HG02763 (cell line): ENCODE measurements around the gene CHD5.

Experiments
- ATAC-seq: cut with Tn5 transposase; IDR thresholded peaks from one replicate; pipeline ENCODE4 v1.9.1; 2021; ENCODE audit warnings: mild to moderate bottlenecking, moderate library complexity; ENCODE audit not compliant: unreplicated experiment

Gene CHD5

DNA sequence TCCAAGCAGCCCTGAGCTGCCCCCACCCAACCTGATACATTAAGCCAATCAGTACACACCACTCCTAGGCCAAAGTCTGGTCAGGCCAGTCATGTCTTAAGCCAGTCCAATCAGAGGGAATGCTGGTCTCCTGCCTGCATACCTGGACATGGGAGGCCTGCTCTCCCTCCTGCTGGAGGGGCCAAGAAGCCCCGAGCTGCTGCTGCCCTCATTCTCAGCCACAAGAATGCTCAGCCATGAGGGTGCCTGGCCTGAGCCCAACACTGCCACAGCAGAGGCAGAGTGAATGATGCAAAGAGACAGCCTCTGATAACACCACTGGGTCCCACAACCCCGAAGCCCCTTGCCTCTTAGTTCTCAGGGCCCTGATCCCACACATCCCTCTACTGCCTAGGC, 23.0 kb downstream of the CHD5 start:
- ATAC-seq = no peak

DNA sequence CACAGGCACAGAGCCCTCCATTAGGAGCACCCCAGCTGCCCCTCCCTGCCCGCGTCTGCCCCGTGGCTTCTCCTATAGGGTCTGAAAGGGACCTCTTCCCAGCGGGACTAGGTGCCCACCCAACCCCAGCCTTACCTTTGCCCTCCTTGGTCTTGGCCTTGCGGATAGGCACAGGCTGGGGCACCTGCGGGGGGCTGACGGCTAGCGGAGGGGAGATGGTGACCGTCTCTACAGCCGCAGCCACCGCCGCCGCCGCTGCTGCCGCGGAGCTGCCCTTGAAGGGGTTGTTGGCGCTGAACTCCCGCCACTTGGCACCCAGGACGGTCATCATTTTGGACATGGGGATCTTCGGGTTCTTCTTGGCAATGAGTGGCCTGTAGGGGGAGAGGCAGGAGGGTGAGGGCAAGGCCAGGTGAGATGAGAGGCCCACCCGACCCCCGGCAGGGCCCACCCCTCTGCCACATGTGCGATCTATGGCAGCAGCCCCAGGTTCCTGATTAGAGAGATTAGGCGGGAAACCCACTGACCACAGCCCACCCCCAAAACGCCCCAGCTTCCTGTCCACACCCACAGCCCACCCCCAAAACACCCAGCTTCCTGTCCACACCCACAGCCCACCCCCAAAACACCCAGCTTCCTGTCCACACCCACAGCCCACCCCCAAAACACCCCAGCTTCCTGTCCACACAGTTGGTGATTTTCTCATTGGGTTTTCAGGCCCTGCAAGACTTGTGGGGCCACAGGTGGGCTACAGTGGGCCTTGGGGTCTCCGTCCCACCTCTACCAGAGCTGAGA, 25.4 kb downstream of the CHD5 start:
- ATAC-seq = no peak

DNA sequence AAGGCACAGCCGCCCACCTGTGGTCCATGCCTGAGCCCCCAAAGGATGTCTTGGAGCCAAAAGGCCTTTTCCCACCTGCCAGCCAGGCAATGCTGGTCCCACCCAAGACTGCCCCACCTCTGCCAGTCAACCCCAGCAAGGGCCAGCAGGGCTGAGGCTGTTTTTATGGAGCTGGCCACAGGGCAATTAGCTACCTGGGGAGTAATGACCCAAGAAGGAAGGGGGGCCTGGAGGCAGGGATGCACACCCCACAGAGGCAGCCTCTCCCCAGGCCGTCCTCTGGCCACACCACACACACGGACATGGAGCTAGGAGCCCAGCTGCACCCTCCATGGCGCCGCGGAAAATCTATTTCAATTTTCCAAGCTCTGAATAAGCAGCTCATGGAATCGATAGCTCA, 27.2 kb downstream of the CHD5 start:
- ATAC-seq = no peak

DNA sequence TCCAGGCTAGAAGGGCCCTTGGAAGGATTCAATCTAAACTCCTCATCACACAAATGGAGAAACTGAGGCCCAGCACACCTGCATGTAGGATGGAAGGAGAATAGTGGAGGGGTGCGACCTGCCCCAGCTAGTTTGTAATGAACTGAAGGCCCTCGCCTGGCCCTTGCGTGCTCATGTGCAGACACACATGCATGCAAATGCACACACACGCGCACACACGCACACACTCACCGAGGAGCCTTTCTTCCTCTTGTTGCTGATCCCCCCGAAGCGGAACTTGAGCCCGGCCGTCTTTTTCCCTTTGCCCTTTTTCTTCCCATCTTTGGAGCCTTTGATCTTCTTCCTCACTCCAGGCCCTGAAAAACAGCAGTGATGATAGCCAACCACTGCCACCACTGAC, 27.9 kb downstream of the CHD5 start:
- ATAC-seq = no peak

DNA sequence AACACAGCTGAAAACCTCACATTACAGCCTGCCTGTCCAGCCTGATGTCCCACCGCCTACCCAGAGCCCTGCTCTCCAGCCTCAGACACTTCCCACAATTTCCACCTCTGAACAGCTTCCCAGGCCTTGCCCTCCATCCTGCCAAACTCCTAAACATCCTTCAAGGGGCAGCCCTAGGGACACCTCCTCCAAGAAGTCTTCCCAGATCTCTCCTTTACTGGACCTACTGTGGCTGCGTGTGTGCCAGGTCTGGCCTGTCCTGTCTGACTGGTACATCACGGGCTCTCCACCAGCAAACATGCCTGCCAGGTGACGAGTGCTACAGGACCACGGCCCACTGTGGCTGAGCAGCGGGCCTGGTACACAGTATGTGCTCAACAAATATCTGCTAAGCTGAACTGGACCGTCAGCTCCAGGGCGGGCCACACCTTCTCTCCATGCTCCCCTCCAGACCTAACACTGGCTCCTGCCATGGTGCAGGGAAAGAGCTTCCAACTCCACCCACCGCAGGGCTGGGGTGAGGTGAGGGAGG, 28.8 kb downstream of the CHD5 start:
- no peak for ATAC-seq

DNA sequence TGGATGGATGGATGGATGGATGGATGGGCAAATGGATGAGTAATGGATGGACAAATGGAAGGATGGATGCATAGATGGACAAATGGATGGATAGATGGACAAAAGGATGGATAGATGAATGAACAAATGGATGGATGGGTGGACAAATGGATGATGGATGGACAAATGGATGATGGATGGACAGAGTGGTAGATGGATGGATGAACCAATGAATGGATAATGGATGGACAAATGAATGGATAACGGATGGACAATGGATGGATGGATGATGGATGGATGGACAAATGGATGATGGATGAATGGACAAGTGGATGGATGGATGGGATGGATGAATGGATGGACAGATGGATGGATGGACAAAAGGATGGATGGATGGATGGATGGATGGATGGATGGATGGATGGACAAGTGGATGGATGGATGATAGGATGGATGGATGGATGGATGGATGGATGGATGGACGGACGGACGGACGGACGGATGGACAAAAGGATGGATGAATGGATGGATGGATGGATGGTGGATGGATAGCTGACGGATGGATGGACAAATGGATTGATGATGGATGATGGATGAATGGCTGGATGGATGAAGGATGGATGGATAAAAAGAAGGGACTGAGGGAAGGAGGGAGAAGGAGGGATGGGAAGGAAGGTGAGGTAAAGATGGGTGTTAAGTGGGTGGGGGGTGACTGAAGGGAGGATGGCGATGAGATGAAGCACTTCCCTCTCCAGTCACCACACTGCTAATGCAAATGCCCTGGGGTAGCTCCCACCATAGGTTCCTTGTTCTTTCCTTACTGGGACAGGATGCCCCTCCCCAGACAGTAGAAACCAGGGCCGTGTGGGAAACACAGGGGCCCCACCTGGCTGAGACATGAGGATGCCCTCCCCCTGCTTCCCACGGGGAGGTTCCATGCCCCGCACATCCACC, 29.8 kb downstream of the CHD5 start:
- ATAC-seq = no peak

DNA sequence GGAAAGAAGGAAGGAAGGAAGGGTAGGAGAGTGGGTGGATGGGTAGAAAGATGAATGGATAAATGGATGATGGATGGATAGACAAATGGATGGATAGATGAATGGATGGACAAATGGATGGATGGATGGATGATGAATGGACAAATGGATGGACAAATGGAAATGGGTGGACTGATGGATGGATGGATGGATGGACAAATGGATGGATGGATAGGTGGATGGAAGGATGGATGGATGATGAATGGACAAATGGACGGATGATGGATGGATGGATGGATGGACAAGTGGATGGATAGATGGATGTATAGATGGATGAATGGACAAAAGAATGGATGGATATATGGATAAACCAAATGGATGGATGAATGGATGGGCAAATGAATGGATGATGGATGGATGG, 30.5 kb downstream of the CHD5 start:
- ATAC-seq = no peak

DNA sequence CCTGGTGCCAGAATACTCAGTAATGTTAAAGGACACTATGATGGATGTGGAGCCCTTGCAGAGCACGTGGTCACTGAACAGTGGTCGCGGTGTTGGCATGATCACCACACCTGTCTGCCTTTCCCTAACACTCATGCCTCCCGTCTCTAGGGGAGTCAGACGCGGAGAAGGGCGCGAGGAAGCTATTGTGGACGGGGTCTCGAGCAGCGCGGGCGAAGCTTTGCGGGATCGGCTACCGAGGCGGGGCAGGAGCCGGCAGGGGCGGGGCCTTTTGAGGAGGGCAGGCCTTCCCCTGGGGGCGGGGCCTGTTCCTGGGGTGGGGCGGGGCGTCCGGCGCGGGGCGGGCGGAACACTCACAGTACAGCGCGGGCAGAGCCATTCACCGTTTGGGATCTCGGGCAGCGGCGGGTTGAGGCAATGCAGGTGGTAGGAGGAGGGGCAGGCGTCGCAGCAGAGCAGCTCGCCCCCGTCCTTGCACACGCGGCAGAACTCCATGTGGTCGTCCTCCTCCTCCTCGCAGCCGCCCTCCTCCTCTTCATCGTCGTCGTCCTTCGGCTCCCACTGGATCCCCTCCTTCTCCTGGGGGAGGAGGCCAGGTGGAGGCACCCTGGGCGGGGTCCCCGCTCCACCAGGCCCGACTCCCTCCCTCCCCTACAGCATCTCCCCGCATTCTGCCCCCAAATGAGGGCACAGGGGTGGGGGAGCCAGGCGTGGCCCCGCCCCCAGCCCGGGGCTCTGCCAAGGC, 31.5 kb downstream of the CHD5 start:
- no peak for ATAC-seq

DNA sequence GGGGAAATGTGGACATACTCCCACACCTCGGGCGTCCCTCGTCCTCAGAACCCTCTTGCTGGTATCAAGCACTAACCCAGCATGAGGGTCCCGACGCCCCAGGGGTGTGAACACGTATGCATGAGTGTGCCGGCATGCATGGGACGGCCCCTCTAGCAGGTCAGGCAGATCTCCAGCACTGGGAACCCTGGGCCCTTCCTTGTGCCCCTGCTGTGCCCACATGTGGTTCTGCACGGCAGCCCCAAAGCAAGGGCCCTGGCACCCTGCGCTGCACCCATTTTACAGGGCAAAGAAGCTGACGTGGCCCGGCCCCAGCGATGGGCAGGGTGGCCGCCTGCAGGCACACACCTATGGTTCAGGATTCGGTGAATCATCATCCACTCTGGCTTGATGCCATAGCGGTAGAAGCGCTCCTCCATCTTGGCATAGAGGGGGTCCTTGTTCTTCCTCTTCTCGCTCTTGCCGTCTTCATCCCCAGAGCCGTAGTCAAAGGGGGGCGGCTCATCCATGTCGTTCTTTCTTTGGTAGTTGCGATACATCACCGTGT, 34.2 kb downstream of the CHD5 start:
- no peak for ATAC-seq

DNA sequence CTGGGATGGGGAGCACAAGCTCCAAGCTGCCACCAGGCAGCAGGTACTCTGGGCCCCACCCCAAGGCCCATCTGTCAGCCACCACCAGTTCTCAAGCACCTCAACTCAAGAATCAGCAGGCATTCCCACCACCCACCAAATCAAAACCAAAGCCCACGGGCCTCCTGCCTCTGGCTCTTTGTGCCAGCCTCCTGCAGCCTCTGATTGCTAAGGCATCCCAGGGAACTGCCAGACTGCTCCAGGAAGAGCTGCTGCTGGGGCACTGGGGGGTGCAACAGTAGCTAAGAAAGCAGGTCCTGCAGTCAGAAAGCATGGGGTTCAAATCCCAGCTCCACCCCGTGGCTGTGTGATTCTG, 34.7 kb downstream of the CHD5 start:
- no peak for ATAC-seq

DNA sequence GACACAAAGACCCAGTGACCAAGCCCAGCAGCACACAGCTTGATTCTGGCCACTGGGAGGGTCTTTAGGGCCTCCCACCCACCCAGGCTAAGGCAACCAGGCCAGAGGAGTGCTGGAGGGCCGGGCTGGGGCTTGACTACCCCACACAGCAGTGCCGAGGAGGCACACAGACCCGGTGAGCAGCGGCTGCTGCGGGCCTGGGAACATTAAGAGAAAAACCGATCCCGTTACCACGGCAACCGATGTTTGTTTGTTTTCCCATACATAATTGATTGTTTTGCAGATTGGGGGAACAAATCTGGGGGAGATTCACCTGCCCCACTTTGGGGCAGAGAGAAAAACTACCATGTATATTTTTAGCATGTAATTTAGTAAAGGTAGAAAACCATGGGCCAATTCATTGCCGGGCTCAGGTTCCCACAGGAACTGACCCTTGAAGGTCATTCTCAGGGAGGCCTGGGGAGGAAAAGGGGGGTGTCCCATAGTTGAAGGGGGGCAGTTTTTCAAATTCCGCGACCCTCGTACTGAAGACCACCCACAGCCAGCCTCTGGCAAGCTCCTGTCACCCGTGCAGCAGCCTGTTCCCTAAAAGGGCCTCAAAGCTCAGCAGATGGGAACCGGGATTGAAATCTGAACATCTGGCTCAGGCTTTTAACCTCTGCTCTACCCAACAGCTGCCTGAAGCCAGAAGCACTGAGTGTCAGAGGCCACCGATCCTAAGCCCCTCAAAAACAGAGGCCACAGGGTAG, 35.3 kb downstream of the CHD5 start:
- no peak for ATAC-seq

DNA sequence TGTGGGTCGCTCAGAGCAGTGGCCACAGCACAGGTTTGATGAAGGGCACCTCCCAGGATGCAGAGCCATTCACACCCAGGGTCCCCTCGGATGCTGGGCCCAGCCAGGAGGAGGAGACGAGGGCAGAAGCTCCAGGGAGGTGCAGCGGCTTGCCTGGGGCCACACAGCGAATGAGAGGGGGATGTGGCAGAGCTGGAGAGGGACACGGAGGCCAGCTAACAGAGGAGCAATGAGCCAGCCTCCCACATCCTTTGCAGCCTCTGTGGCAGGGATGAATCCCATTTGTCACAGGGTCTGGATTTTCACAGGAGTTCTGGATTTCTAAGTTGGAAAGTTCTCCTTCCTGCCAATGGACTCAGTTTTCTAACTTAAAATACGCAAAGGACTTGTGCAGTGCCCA, 35.9 kb downstream of the CHD5 start:
- ATAC-seq = no peak

DNA sequence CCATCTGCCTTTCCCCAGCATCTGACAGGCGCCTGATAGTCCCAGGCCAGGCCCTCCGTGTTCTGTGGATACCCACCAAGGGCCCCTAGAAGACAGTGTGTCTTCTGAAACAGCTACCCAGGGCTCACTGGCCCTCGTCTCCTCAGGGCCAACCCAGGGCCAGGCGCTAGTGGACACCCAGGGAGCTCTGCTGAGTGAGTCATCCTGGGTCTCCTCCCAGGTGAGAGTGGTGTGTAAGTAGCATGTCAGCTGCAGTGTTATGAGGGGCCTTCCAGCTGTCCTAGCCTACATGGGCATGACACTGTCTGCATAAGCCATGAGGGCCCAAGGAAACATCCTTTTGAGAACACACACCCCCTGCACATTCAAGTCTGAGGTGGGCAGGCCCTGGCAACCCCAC, 36.7 kb downstream of the CHD5 start:
- no peak for ATAC-seq

DNA sequence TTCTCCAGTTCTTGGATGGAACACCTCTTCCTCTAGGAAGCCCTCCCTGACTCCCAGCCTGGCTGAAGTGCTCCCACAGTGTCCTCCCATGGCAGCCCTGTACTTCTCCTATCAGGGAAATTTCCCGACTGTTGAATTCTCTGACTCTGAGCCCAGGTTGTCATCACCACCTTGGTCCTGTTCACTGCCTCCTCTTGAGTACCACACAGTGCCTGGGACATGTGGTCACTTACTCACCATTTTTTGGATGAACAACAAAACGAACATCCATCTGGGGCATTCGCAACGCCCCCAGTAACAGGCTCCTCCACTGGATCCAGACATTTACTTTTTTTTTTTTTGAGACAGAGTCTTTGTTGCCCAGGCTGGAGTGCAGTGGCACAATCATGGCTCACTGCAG, 37.4 kb downstream of the CHD5 start:
- ATAC-seq = no peak

DNA sequence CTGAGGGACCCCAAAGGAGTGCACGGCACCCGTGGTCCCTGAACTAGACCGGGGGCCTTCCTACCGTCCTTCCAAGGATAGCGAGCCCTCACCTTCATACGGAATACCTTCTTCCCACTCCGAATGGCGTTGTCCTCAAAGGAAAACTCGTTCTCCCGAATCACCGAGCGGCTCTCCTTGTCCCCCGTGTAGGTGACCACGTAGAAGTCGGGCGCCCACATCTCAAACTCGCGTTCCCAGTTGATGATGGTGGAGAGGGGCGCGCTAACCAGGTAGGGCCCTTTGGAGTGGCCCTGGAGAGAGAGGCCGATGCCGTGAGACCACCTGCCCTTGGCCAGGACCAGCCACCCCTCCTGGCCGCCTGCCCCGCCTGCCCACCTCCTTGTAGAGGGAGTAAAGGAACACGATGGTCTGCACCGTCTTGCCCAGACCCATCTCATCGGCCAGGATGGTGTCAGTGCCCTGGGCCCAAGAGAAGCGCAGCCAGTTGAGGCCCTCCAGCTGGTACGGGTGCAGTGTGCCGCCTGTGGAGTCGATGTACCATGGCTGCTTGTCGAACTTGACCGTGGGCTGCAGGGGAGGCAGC, 38.0 kb downstream of the CHD5 start:
- ATAC-seq = no peak

DNA sequence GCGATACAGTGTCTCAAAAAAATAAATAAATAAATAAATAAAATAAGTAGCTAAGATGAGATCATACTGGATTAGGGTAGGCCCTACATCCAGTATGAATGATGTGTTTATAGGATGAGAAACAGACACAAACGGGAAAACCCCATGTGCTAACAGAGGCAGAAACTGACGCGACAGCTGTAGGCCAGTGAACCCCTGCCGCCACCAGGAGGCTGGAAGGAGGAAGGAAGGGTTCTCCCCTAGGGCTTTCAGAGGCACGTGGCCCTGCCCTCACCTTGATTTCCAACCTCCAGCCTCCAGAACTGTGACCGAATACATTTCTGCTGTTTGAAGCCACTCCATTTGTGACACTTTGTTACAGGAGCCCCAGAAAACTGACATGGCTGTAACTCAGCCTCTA, 38.5 kb downstream of the CHD5 start:
- ATAC-seq = no peak

DNA sequence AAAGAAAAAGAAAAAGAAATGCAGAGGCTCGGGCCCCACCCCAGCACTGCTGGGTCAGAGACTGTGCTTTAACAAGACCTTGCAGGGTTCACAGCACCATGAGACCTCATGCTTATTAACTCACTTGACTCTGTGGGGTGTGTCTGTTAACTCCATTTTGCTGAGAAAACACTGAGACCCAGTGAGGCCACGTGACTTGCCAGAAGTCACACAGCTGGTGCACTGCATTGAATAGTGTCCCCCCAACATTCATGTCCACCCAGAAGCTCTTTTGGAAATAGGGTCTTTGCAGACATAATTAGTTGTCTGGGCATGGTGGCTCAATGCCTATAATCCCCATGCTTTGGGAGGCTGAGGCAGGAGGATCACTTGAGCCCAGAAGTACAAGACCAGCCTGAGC, 39.7 kb downstream of the CHD5 start:
- no peak for ATAC-seq

DNA sequence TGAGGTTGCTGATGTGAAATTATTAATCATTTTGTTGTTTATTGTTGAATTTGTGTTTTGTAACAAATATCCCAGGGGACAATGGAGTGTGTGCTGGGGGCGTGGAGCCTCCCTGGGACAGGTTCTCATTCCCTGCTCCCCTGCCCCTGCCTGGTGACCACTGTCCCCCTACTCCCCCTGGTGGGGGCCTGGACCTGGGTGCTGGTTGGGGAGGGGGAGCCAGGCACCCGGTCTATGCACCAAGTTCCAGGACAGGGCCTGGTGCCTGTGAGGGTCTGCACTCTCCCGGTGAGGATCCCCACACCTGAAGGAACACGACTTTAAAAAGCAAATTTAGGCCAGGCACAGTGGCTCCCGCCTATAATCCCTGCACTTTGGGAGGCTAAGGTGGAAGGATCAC, 42.4 kb downstream of the CHD5 start:
- ATAC-seq = no peak

DNA sequence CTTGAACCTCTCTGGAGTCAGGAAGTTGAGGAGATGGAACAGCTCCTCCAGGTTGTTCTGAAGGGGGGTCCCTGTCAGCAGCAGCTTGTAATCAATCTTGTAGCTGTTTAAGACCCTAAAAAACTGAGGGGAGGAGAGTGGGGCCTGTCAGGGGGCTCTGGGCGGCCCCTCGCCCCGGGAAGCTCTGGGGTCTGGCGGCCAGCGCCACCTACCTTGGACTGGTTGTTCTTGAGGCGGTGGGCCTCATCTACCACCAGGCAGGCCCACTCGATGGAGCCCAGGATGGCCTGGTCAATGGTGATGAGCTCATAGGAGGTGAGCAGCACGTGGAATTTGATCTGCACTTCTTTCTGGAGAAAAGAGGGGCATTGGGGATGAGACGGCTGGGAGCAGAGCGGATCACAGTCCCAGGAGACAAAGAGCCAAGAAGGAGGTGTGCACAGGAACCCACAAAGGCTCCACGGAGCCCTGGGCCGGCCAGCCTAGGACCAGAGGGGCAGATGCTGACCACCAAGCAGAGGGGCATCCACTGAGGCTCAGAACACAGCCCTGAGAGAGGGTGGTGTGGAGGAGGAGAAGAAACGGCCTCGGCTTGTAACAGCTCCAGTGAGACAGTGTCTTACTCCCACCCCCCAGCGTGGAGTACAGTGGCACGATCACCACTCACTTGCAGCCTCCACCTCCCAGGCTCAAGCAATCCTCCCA, 43.5 kb downstream of the CHD5 start:
- no peak for ATAC-seq
